ENCODE data around the gene ZNF786. TPM values are rescaled to one million over a fixed set of nuclear protein-coding genes. Genes with fewer than 3 reads are reported as not detected.

The ZNF786 gene
- total RNA-seq, 1 experiment from 2014 or later, result 4.8 TPM

- peak; percentile 100 for DNase-seq (ENCODE audit: low read depth)
These were observed 62.0 kb downstream of the ZNF786 start, which contains the start of gene PDIA4 for GRCh38 chr7:149028346-149029109. TSS of gene PDIA4 (minus strand) at chr7:149028505. CDS start at chr7:149028408, 97 bp downstream.

DNA sequence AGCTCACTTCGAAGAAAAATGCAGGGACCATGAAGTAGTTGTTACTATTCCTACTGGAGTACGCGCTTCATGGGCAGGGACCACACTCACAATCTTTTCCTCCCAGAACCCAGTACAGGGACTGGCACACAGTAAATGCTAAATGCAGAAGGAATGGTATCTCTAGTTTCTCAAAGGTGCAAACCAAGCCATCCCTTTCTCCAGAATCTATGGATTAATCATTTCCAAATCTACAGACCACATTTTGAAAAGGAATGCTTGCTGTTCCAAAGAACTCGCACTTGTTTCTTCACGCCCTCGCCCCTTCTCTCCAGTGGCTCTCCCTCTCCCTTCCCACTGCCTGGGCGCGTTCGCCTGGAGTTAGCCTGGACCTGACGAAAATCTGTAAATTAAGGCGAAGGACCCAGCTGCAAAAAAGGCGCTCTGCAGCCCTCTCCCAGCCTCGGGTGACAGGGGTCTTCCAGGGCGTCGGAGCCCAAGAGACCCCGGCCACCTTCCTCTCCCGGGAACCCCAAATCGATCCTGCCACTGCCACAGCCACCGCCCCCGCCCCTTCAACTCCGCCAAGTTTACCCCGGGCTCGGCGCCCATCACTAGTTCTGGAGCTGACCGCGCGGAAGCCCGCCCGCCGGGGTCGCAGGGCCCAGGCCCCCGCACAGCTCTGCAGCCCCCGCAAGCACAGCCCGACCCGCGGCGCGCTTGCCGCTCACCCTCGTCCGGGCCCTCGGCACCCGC lies 62.7 kb downstream of the ZNF786 start:
- DNase-seq (ENCODE audit: low read depth), result peak; percentile 29

GRCh38 chr7:149027055-149027454 lies 63.5 kb downstream of the ZNF786 start:
- no peak for DNase-seq (ENCODE audit: low read depth)

DNA sequence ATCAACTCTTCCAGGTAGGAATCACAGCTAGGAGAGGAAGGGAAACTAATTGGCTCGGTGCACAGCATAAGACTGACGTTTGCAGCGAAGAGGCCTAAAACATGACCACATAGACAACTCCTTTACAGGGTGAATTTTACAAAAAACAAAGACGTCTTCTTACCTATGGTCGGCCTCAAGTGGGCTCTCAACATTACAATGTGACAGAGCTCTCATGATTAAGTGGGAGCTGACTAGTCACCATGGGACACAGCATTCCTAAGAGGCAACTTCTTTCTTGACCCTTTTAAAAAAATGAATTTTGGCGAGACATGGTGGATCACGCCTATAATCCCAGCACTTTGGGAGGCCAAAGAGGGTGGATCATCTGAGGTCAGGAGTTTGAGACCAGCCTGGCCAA lies 66.9 kb downstream of the ZNF786 start:
- DNase-seq (ENCODE audit: low read depth), result no peak

- no peak for DNase-seq (ENCODE audit: low read depth)
These were observed 67.7 kb downstream of the ZNF786 start for GRCh38 chr7:149022756-149023360.

DNA sequence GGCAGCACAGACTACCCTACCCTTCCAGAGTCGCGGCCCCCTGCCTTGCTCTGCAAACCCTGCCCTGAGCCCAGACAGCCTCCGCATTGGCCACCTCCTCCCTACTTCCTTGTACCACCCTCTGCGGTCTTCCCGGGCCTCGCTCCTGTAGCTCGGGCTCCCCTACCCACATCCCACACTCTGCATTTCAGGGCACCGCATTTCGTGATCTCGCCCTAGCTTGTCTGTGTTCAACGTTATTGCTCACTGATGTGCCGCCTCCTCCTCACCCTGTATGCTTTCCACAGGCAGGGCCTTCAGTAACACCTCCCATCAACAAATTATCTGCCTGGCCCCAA lies 68.8 kb downstream of the ZNF786 start:
- no peak for DNase-seq (ENCODE audit: low read depth)

DNA sequence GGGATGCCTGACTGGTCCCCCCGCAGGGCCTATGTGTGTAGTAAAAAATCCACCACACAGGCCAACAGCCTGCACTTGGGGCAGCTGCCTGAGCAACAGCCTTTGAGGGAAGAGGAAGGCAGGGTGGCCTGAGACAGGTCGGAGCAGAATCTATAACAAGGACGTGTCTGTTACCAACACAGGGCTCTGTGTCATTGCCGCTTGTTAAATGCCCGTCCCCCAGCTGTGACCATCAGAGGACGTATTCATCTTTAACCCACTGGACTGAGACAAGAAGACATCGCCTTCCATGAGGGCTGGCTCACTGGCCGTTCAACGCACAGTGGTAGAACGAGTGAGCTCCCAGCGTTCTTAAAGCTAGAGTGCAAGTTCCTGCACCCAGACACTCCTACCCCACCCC lies 70.0 kb downstream of the ZNF786 start:
- no peak for DNase-seq (ENCODE audit: low read depth)

Other genes starting within 250 kb of the ZNF786 start
- gene EZH2, start 206.4 kb downstream of the ZNF786 start, total RNA-seq (2014; rRNA removed; shearing (Covaris generic)), result 70.1 and 79.1 TPM in 2 replicates
- 332 and 349 TPM in 2 replicates for gene PDIA4, start 62.2 kb downstream of the ZNF786 start, total RNA-seq (2014; rRNA removed; shearing (Covaris generic))
- gene ZNF425, start 35.6 kb upstream of the ZNF786 start, total RNA-seq (2014; rRNA removed; shearing (Covaris generic)), result 1.3 and 1.4 TPM in 2 replicates
- gene ZNF398, start 56.7 kb upstream of the ZNF786 start, total RNA-seq (2014; rRNA removed; shearing (Covaris generic)), result 8.7 and 12.4 TPM in 2 replicates
- gene ZNF282, start 104.8 kb upstream of the ZNF786 start, total RNA-seq (2014; rRNA removed; shearing (Covaris generic)), result 20.0 and 22.6 TPM in 2 replicates
- 12.0 and 14.9 TPM in 2 replicates for gene ZNF212, start 148.9 kb upstream of the ZNF786 start, total RNA-seq (2014; rRNA removed; shearing (Covaris generic))
- 4.3 and 4.9 TPM in 2 replicates for gene ZNF783, start 171.5 kb upstream of the ZNF786 start, total RNA-seq (2014; rRNA removed; shearing (Covaris generic))

All from Daoy (cell line).